GM12892 (cell line): ENCODE data around the gene USP36.

Experiments used
- DNase-seq: peaks from one replicate; pipeline ENCODE4 v3.0.0; 2011; ENCODE audit not compliant: insufficient read length
- FAIRE-seq: peaks from 2 replicates; lab custom pipeline; 2011; peaks lifted over from hg19 to GRCh38; lab: Jason Lieb, UNC
- POLR2A ChIP-seq: IDR thresholded peaks from 2 replicates; pipeline ENCODE4 v1.6.1; 2011; ENCODE audit warnings: low read depth, low read length, control low read depth
- POLR2AphosphoS5 ChIP-seq: IDR thresholded peaks from 2 replicates; pipeline ENCODE4 v1.6.1; 2011; ENCODE audit warnings: low read depth, low read length, control low read depth
- TAF1 ChIP-seq: IDR thresholded peaks from 2 replicates; pipeline ENCODE4 v1.6.1; 2011; ENCODE audit warnings: low read depth, mild to moderate bottlenecking, control low read depth, low read length, borderline replicate concordance

The USP36 gene

DNA sequence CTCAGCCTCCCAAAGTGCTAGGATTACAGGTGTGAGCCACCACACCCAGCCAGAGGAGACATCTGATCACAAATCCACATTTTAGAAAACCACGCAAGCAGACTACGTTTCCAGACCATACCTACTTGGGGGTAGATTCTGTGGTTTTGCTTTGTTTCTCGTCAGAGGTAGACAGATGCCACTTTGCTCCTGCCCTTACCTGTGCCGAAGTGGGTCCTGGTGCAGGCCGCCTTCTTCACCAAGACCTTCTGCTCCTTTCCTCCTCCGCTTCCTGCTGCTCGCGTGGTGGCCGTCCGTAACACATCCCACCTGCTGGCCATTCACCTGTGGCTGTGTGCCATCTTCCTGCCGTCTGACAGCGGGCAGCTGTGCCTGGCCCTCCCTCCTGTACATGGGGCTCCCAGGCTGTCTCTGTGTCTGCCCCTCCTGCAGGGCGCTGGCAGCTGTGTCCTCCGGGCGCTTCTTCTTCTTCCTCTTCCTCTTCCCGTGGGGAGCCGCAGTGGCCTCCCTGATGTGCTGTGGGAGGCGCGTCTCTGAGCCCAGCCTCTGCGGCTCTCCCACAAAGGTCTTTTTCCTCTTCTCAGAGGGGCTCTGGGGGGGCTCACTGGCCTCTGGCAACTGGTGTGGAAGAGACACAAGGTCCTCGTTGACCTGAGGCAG lies 37.3 kb downstream of the USP36 start:
- FAIRE-seq, result no peak
- no peak for DNase-seq

DNA sequence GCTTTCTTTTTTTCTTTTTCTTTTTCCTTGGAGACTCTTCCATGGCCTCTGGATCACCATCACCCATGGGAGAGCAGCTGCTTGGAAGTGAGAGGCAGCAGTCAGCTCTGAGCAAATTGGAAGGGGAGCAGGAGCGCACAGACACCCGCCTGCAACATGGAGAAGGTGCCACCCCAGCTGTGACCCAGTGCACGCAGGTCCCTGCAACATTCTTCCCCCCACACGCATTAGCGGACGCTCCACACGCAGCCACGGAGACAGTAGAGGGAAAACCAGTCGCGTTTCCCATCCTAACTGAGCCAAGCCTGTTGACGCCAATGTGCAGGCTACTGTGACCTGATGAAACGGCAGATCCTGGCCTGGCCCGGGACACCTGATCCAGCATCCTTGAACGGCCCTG lies 38.2 kb downstream of the USP36 start:
- no peak for TF ChIP-seq POLR2A
- TF ChIP-seq TAF1, result no peak
- TF ChIP-seq POLR2AphosphoS5, result no peak
- FAIRE-seq, result no peak

More for the DNA sequence above, 37.3 kb downstream of the USP36 start:
- TF ChIP-seq TAF1 (no peak), POLR2AphosphoS5 (no peak), POLR2A (no peak)

DNA sequence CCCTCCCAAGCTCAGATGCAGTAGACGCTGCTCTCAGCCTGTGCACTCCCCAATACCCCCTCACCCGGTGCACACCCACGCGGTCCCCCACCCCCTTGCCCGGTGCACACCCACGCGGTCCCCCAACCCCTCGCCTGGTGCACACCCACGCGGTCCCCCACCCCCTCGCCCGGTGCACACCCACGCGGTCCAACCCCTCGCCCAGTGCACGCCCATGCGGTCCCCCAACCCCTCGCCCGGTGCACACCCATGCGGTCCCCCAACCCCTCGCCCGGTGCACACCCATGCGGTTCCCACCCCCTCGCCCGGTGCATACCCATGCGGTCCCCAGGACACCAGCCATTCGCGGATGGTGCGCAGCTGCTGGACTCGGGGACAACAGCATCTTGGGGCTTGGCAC lies 38.6 kb downstream of the USP36 start:
- DNase-seq, result no peak
- TF ChIP-seq POLR2A (no peak), TAF1 (no peak), POLR2AphosphoS5 (no peak)
- no peak for FAIRE-seq

More for the DNA sequence above, 38.2 kb downstream of the USP36 start:
- no peak for DNase-seq

DNA sequence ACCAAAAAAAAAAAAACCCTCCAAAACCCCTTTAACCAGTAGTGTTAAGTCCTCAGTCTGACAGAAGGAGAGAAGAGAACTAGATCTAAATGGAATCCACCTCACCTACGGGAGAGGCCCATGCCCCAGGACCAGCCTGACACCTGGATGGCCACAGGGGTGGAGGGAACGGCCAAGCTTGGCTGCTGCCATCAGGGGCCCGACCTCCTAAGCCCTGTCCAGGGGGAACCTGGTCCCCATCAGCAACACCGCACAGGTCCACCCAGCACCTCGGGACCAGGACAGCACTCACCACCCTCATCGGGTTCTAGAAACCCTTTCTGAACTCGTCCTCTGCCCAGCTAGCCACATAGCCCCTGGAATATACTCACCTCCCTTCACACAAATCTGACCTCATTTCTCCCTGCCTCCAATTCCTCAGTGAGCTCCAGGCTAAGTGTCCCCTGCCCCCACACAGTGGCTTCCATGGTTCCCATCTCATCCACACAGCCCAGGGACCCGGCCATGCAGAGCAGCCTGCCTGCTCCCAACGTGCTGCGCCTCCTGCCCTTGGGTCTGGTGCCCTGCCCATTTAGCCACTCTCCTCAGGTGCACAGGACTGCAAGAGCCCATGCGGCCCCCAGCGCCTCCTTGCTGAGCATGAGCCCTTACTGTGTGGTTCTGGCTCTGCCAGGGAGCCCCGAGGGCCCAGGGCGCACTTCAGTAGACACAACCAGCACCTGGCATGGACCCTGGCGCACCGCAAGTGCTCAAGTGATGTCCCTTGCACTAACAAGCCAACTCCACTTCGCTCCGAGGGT lies 40.3 kb downstream of the USP36 start:
- TF ChIP-seq POLR2A (no peak), POLR2AphosphoS5 (no peak), TAF1 (no peak)
- FAIRE-seq, result no peak
- DNase-seq, result no peak

DNA sequence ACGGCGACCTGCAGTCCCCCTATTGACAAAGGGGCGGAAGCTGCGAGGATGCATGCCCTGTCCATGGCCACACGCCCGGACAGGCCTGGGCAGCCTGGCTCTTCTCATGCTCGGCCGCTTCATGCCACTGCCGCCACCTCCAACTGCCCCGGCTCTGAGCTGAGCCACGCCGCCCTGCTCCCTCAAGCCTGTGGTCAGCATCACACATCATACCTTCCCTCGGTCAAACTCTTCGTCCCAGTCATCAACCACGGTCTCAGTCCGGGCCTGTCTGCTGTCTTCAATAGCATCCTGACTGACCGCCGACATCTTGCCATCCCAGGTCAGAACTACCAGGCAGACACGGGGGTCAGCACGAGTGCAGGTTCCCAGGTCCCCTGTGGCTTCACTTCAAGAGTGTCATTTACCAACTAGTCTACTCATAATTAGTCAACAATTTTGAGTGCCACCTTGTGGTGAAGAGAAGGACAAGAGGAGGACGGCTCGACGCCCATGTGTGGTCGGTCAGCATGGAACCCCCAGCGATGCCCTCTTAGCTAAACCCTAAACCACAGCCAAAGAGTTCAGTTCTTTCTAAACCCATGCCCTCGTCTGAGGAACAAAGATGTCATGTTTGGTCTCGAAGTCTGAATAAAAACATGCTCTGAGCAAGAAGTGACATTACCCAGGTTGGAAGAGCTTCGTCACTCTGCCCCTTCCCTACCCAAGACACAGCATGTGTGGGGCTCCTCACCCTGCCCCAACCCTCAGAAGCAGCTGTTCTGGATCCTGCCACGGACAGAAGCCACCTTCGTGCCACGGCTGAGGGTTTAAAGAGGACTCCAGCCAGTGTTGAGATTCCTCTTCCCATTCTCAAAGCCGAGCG lies 41.7 kb downstream of the USP36 start:
- DNase-seq (no peak), FAIRE-seq (peak; percentile 76)
- 0 out of 2 replicates have a peak, but pooled peaks have one; percentile 34 for TF ChIP-seq POLR2A
- no peak for TF ChIP-seq TAF1
- no peak for TF ChIP-seq POLR2AphosphoS5

DNA sequence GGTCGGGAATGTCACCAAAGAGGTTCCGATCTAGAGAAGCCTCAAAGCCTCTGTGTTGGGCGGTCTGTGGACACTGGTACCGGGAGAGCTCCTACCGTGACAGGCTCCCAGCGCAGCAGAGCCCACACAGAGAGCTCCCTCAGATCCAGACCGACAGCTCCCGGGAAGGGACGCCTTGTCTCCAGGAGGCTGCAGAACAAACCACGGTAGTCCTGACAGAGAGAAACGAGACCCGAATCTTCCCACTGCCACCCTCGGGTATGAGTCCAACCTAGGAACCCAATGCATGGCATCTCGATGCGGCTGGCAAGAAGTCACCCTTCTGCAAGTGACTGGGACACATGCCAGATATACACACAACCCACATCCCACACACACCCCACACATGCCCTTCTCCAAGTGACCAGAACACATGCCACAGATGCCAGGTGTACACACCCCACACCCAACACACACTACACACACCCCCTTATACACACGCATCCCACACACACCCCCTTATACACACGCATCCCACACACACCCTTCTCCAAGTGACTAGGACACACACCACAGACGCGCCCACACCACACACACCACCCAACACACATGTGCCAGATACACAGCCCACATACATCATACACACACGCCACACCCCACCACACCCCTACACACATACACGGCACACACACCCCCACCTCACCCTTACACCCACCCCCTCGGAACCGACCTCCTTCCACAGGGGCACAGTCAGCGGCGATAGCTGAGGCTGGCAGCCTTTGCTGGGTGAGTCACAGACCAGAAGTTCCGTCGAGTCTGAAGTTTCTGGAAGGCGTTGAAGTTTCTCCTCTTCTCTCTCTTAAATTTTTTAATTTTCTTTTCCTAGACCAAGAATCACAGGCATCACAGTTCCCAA lies 42.7 kb downstream of the USP36 start:
- DNase-seq (no peak), FAIRE-seq (no peak)
- no peak for TF ChIP-seq POLR2AphosphoS5
- no peak for TF ChIP-seq POLR2A
- no peak for TF ChIP-seq TAF1

DNA sequence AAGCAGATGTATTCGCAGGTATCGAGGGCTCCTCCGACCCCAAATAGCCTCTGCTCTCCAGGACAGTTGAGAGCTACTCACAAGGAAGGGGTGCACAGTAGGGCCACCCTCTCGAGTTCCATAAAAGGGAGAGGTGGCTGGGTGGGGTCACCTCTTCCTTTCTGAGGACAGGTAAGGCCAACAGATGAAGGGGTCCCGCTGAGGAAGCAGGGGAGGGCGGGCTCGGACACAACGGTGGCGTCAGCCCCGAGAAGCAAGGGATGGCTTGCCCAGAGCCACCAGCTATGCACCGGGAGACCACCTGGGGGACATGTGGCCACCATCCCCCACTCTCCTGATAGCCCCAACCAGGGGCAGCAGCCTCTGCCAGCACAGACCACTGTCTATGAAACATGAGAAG lies 43.4 kb downstream of the USP36 start:
- FAIRE-seq (no peak), DNase-seq (no peak)
- TF ChIP-seq POLR2AphosphoS5, result no peak
- no peak for TF ChIP-seq TAF1

DNA sequence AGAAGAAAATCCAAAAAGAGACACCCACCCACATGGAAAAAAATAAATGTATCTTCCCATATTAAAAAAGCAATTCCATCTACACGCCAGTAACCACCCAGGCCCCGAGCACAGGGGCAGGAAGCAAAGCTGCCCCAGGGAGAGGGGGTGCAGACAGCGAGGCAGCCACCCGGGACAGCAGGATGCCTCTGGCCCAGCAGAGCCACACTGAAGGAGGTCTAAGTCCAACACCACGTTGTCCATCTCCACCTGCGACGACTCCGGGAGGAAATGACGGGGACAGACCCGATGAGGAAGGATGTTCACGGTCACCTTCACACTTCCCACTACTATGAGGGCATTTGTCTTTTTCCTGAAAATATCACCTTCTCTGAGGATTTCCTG lies 44.1 kb downstream of the USP36 start:
- FAIRE-seq, result no peak
- DNase-seq, result no peak
- TF ChIP-seq TAF1, result no peak
- TF ChIP-seq POLR2AphosphoS5, result no peak
- no peak for TF ChIP-seq POLR2A

DNA sequence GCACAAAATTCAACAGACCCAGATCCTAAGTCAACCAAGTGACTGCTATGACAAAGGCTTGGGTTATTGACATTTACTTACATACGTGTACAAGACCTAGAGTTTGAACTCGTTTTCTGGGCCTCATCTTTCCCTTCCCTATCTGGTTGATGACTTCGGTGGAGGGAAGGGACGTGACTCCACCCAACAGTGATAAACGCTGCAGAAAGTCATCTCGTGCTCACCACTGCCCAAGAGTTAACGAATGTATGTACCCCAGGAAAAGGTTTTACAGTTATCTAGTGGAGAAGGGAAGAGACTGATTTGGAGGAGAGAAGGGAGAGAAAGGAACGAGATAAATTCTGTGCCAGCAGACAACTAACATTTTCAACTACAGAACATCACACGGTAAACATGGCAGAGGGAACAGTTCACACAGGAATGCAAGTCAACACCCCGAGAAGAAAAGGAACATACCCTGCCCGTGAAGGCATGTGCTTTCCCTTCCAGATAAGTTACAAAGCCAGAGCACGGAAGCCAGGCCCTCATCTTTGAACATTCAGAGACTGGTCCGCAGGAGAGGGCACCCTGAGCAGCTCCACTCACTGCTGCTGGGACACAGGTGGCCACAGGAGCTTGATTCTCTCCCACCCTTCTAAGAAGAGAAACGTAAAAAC lies 44.6 kb downstream of the USP36 start:
- no peak for DNase-seq
- FAIRE-seq, result no peak
- no peak for TF ChIP-seq POLR2AphosphoS5
- TF ChIP-seq TAF1, result no peak
- no peak for TF ChIP-seq POLR2A

DNA sequence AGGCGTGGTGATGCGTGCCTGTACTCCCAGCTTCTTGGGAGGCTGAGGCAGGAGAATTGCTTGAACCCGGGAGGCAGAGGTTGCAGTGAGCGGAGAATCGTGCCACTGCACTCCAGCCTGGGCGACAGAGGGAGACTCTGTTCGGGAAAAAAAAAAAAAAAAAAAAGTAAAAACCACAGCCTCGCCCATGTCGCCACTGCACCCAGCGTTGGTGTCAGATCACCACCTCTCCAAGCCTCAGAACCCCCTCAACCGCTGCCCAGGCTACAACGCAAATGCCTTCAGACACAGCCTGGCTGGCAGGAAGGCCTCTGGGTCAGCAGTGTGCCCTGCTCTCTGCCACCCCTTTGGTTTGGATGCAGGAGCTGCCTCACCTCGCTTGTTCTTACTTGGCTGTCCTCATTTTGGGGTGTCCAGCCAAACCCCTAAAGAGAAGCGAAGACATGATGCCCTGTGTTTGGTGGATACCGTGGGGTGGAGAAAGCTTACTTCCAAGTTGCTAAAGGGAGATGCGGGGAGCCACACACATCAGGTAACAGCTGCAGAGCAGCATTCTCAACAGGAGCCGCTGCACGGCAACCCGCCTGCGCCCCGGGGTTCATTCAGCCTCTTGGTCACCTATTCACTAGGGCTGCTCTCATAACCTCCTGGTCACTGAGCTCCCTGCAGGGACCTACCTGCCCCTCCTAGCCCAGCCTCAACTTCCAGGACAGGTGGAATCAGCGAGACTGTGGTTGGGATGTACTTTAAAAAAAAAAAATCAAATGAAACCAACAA lies 45.6 kb downstream of the USP36 start:
- no peak for FAIRE-seq

More for the DNA sequence above, 45.6 kb downstream of the USP36 start:
- no peak for DNase-seq
- TF ChIP-seq TAF1, result no peak
- no peak for TF ChIP-seq POLR2A
- TF ChIP-seq POLR2AphosphoS5, result no peak
